Duodenal mucosa (tissue), 2 donors: Measurements from ENCODE around the gene KIF12.

Source experiments
- H3K27ac ChIP-seq: one replicate; pipeline ENCODE4 v1.7.0; 2013; ENCODE audit warnings: low read depth, low read length
- H3K27me3 ChIP-seq, 2 donors: one replicate each; pipeline ENCODE4 v1.7.0; 2013; ENCODE audit warnings: low read length in 2 of 2, control low read depth in 1 of 2; ENCODE audit not compliant: insufficient read depth in 2 of 2, control insufficient read depth in 1 of 2
- H3K36me3 ChIP-seq, 2 donors: one replicate each; pipeline ENCODE4 v1.7.0; 2013; ENCODE audit warnings: low read length in 2 of 2, control low read depth in 1 of 2; ENCODE audit not compliant: insufficient read depth in 2 of 2, control insufficient read depth in 1 of 2
- H3K4me1 ChIP-seq, 2 donors: one replicate each; pipeline ENCODE4 v1.7.0; 2013; ENCODE audit warnings: low read length in 2 of 2, control low read depth in 1 of 2; ENCODE audit not compliant: insufficient read depth in 2 of 2, control insufficient read depth in 1 of 2
- H3K4me3 ChIP-seq, 2 donors: one replicate each; pipeline ENCODE4 v1.7.0; 2013; ENCODE audit warnings: low read length in 2 of 2, low read depth in 1 of 2
- H3K9ac ChIP-seq, 2 donors: one replicate each; pipeline ENCODE4 v1.7.0; 2013; ENCODE audit warnings: low read length in 2 of 2, low read depth in 1 of 2
- H3K9me3 ChIP-seq, 2 donors: one replicate each; pipeline ENCODE4 v1.7.0; 2013; ENCODE audit warnings: low read length in 2 of 2, control low read depth in 1 of 2; ENCODE audit not compliant: control insufficient read depth in 1 of 2

Gene KIF12

GRCh38 chr9:114055061-114055460 lies 44.0 kb downstream of the KIF12 start:
- Histone ChIP-seq H3K4me3 (no peak overlapping the region), H3K9ac (no peak overlapping the region), H3K4me1 (no peaks in the 10 kb centered on the region), H3K27ac (no peak overlapping the region), H3K9me3 (no peaks in the 10 kb centered on the region), H3K27me3 (no peaks in the 10 kb centered on the region), H3K36me3 (peaks cover 0 to 8% of the 10 kb centered on the region in 2 donors)

GRCh38 chr9:114054191-114054690 lies 44.9 kb downstream of the KIF12 start:
- no peak overlapping the region for H3K27ac ChIP-seq
- no peaks in the 10 kb centered on the region for H3K9me3 ChIP-seq
- H3K36me3 ChIP-seq: peaks cover 0 to 14% of the 10 kb centered on the region in 2 donors
- H3K4me3 ChIP-seq: no peak overlapping the region
- H3K4me1 ChIP-seq: no peaks in the 10 kb centered on the region
- no peaks in the 10 kb centered on the region for H3K27me3 ChIP-seq
- no peak overlapping the region for H3K9ac ChIP-seq

GRCh38 chr9:114053246-114054005 lies 45.7 kb downstream of the KIF12 start:
- Histone ChIP-seq H3K9me3 (no peaks in the 10 kb centered on the region), H3K36me3 (peaks cover 0 to 22% of the 10 kb centered on the region in 2 donors), H3K4me3 (no peak overlapping the region), H3K27me3 (no peaks in the 10 kb centered on the region), H3K4me1 (no peaks in the 10 kb centered on the region), H3K27ac (no peak overlapping the region), H3K9ac (no peak overlapping the region)

GRCh38 chr9:114051706-114052105 lies 47.4 kb downstream of the KIF12 start:
- Histone ChIP-seq H3K27me3 (no peaks in the 10 kb centered on the region), H3K9ac (no peak overlapping the region), H3K36me3 (peaks cover 0 to 28% of the 10 kb centered on the region in 2 donors), H3K27ac (no peak overlapping the region), H3K4me1 (no peaks in the 10 kb centered on the region), H3K4me3 (no peak overlapping the region), H3K9me3 (no peaks in the 10 kb centered on the region)

GRCh38 chr9:114051281-114051680 lies 47.8 kb downstream of the KIF12 start:
- H3K4me1 ChIP-seq: no peaks in the 10 kb centered on the region
- H3K36me3 ChIP-seq: peaks cover 0 to 28% of the 10 kb centered on the region in 2 donors
- H3K4me3 ChIP-seq: no peak overlapping the region
- H3K9me3 ChIP-seq: no peaks in the 10 kb centered on the region
- H3K9ac ChIP-seq: no peak overlapping the region
- H3K27me3 ChIP-seq: no peaks in the 10 kb centered on the region
- H3K27ac ChIP-seq: no peak overlapping the region

GRCh38 chr9:114050646-114051045 lies 48.4 kb downstream of the KIF12 start:
- Histone ChIP-seq H3K27ac (no peak overlapping the region), H3K9ac (no peak overlapping the region), H3K9me3 (no peaks in the 10 kb centered on the region), H3K36me3 (peaks cover 0 to 28% of the 10 kb centered on the region in 2 donors), H3K4me1 (no peaks in the 10 kb centered on the region), H3K27me3 (no peaks in the 10 kb centered on the region), H3K4me3 (no peak overlapping the region)

GRCh38 chr9:114050226-114050568 lies 48.9 kb downstream of the KIF12 start:
- no peak overlapping the region for H3K9ac ChIP-seq
- H3K4me3 ChIP-seq: no peak overlapping the region
- no peaks in the 10 kb centered on the region for H3K4me1 ChIP-seq
- no peaks in the 10 kb centered on the region for H3K27me3 ChIP-seq
- H3K27ac ChIP-seq: no peak overlapping the region
- H3K9me3 ChIP-seq: no peaks in the 10 kb centered on the region
- H3K36me3 ChIP-seq: peaks cover 0 to 28% of the 10 kb centered on the region in 2 donors

GRCh38 chr9:114049441-114050225 lies 49.5 kb downstream of the KIF12 start:
- no peaks in the 10 kb centered on the region for H3K27me3 ChIP-seq
- no peak overlapping the region for H3K4me3 ChIP-seq
- no peak overlapping the region for H3K9ac ChIP-seq
- no peaks in the 10 kb centered on the region for H3K4me1 ChIP-seq
- H3K36me3 ChIP-seq: peaks cover 0 to 28% of the 10 kb centered on the region in 2 donors
- H3K9me3 ChIP-seq: no peaks in the 10 kb centered on the region
- no peak overlapping the region for H3K27ac ChIP-seq

GRCh38 chr9:114048533-114049415 lies 50.3 kb downstream of the KIF12 start:
- Histone ChIP-seq H3K4me3 (no peak overlapping the region), H3K27me3 (no peaks in the 10 kb centered on the region), H3K4me1 (no peaks in the 10 kb centered on the region), H3K9ac (no peak overlapping the region), H3K27ac (no peak overlapping the region), H3K9me3 (no peaks in the 10 kb centered on the region), H3K36me3 (peaks cover 0 to 28% of the 10 kb centered on the region in 2 donors)
